Erythroblast (primary cell): Measurements from ENCODE around the gene EMILIN1.

Experiments used
- GATA1 ChIP-seq: IDR thresholded peaks from 2 replicates; pipeline ENCODE4 v1.6.1; 2011; ENCODE audit warnings: low read depth, mild to moderate bottlenecking, control low read depth, low read length, moderate library complexity
- POLR2A ChIP-seq: IDR thresholded peaks from 2 replicates; pipeline ENCODE4 v1.6.1; 2011; ENCODE audit warnings: mild to moderate bottlenecking, low read length

GRCh38 chr2:27038631-27039339, 39.6 kb upstream of the EMILIN1 start:
- TF ChIP-seq POLR2A (no peak), GATA1 (no peak)
